HEK293T (cell line): ENCODE measurements around the gene DGKQ.

Source experiments
- BHLHE40 ChIP-seq: fragments of 450-650 bp; IDR thresholded peaks from 2 replicates; pipeline ENCODE4 v1.6.1; 2016; ENCODE audit warnings: mild to moderate bottlenecking, moderate library complexity, borderline replicate concordance
- ELF4 ChIP-seq: fragments of 450-650 bp; IDR thresholded peaks from 2 replicates; pipeline ENCODE4 v1.6.1; 2017; ENCODE audit warnings: antibody characterized with exemption
- FOXA1 ChIP-seq: fragments of 450-650 bp; IDR thresholded peaks from 2 replicates; pipeline ENCODE4 v1.6.1; 2016; ENCODE audit warnings: mild to moderate bottlenecking
- FOXM1 ChIP-seq: fragments of 450-650 bp; IDR thresholded peaks from 2 replicates; pipeline ENCODE4 v1.6.1; 2017; ENCODE audit warnings: mild to moderate bottlenecking, borderline replicate concordance
- HDGF ChIP-seq: fragments of 450-650 bp; IDR thresholded peaks from 2 replicates; pipeline ENCODE4 v1.6.1; 2017; ENCODE audit warnings: antibody characterized with exemption, borderline replicate concordance
- ZNF384 ChIP-seq: fragments of 450-650 bp; IDR thresholded peaks from 2 replicates; pipeline ENCODE4 v1.6.1; 2016

GRCh38 chr4:911221-911751 is 62.1 kb downstream of the DGKQ start:
- TF ChIP-seq HDGF (no peak), FOXA1 (no peak), ZNF384 (no peak), BHLHE40 (no peak), FOXM1 (no peak), ELF4 (no peak)
